GM18907 (cell line): ENCODE data around the gene FASLG.
A peak's percentile ranks its signal among the peaks of the same experiment; 100 is the strongest.
"Not testable (repeated sequence)": the region's sequence is repeated elsewhere in the genome, so short reads cannot be mapped to it uniquely, and the experiment has no call there.

ENCODE experiments used
- ATAC-seq: cut with Tn5 transposase; IDR thresholded peaks from one replicate; pipeline ENCODE4 v1.9.1; 2021; ENCODE audit warnings: mild to moderate bottlenecking, moderate library complexity; ENCODE audit not compliant: unreplicated experiment

The FASLG gene

GRCh38 chr1:172679000-172679772 lies 20.3 kb downstream of the FASLG start:
- no peak for ATAC-seq

DNA sequence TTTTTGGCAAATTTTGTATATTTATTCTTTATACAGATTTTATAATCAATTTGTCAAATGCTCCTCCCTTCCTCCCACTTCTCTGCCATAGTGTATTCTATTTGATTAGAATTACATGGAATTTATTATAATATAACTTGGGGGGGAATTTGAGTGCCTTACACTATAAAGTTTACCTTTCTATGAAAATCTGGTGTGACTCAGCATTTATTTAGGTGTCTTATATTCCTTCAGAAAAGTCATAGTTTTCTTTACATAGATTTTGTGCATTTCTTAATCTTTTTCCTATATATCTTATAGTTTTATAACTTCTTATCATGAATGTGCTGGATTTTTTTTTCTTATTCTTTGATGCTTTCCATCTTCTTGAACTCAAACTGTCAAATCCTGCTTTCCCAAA lies 21.3 kb downstream of the FASLG start:
- no peak for ATAC-seq

DNA sequence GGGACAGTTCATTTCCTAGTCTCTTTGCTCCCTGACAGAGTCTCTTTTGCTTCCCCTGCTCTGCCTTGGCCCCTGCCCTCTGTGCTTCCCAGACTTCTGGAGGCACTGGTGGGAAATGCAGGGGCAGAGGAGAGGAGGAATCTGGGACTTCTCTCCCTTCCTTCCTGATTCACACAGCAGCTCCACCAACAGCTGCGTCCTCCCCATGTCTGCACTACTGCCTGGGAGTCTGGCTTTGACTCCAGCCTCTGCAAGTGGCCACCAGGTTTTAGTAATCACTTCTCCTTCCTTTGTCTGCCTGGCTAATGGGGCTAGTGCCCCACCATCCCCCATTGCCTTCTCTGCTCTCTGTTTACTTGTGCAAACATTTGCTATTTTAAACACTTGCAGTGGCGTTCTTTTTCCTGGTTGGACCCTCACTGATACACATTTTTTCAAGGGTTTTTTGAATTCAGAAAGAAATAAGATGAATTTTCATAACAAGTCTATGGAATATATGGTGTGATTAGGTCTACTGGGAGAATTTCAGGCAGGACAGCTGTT lies 21.9 kb downstream of the FASLG start:
- no peak for ATAC-seq

DNA sequence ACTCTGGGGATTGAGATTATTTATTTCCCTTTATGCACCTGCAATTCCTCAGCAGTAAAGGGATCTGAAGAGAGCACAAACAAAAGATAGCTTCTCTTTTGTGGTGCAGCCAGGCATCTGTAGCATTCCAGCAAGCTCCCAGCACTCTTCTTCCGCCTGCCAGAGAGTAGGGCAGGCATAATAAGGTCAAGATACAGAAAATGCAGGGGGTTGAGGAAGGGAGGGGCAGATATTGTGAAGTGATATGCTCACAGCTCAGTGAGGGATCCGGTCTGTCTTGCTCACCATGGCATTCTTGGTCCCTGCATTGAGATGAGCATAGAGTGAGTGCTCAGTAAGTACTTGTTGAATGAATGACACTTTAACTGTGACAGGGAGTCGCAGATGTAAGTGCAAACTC lies 23.9 kb downstream of the FASLG start:
- ATAC-seq = no peak

DNA sequence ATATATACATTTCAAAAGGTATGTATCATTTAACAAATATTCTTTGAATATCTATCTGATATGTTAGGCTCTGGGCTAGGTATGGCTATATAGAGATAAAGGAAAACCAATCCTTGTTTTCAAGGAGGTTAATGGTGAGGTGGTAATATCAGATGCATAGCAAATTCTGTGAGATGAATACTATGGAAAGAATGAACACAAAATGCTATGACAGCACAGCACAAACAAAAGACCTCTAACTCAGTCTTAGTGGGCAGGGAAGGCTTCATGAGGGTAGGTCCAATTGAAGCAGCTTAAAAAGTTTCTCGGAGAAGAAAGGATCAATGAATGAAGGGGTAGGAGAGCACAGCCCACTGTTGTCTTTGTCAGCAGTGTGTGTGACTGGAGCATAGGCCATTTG lies 27.2 kb downstream of the FASLG start:
- no peak for ATAC-seq

GRCh38 chr1:172688428-172689085 lies 29.7 kb downstream of the FASLG start:
- not testable (repeated sequence) for ATAC-seq

GRCh38 chr1:172690925-172691324 lies 32.0 kb downstream of the FASLG start:
- ATAC-seq = not testable (repeated sequence)

- ATAC-seq = no peak
These were observed 38.7 kb downstream of the FASLG start for GRCh38 chr1:172697534-172698002.

- no peak for ATAC-seq
These were observed 39.3 kb downstream of the FASLG start for GRCh38 chr1:172698224-172698623.

GRCh38 chr1:172699111-172699510 lies 40.2 kb downstream of the FASLG start:
- peak; percentile 81 for ATAC-seq

GRCh38 chr1:172699695-172700227 lies 40.9 kb downstream of the FASLG start:
- no peak for ATAC-seq

DNA sequence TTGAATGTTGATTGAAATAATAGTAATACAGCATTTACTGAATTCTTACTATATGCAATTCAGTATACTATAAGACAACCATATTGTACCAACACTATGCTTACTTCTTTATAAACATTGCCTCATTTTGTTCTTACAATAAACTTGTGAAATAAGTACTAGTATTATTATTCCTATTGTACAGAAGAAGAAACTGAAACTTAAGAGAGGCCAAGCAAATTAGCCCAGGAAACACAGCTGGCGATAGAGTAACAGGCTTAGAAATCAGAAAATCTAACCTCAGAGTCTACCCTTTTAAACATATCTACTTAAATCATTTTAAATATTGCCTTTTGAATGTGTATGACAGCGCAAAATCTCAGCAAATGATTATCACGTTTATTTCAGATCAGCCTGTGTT lies 41.7 kb downstream of the FASLG start:
- ATAC-seq = no peak

GRCh38 chr1:172704001-172704400 lies 45.1 kb downstream of the FASLG start:
- ATAC-seq = no peak

DNA sequence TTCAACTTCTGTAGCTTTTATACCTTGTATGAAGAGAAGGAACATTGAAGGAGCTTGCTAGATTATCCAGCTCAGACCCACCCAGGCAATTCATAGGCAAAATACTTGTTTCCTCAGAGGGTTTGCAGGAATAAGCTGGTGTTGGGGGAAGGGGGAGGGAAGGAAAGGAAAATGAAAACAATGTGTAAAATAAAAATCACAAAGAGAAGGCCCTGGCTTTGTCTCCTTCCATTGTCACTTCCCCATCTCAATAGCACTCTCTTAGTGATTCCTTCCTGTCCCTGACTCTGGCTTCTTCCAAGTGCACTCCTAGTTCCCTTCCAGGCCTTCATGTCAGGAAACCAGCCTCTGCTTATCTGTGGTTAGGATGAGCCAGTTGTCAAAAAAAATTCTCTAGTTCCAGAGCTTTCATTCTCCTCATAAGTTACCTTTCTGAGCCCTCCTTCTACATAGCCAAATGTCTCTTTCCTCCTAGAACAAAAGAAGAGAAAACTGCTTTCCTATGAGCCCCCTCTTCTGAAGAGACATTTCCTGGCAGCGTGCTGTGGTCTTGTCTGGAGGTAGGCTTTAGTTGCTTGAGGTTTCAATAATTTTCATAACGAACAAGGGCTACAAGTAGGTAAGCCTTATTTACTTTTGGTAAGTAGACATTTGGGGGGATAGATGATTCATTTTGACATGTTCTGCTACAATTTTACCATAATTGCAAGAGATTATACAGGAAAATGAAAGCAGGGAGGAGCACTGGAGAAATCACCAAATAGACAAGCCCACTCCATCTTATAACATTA lies 45.7 kb downstream of the FASLG start:
- no peak for ATAC-seq

DNA sequence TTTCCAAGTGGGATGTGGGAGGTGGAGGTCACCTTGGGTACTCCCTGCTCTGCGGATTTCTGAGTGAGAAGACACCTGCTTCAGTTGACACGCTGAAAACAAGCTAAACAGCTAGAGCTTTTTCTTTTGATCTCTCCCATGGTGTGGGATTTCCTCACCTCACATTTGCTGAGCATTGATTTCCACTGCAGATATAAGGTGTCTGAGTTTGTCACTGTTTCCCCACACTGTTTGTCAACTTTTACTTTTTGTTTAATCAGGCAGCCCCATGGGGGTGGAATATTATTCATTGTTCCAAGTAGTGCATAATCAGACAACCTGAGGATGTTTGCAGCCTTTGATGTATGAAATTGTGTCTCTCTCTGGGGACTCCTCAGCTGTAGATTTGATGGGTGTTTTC lies 49.5 kb downstream of the FASLG start:
- no peak for ATAC-seq

DNA sequence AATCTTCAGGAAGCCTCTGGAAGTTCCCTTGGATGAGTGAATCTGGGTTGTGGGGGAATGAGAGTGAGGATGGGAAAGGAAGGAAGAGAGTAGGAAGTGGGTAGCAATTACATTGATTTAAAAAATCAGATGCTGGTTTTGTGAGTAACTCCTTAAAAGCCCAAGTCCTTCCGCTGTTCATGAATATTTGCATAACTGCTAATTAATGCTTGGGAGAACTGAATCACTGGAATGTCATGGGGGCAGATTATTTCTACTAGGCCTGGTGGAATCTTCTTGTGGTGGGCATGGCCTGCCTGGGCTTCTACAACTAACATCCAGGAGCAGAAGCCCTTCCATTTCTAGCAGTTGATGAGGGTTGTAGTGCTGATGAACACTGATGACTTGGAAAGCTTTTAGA lies 52.7 kb downstream of the FASLG start:
- no peak for ATAC-seq

- no peak for ATAC-seq
These were observed 54.6 kb downstream of the FASLG start for GRCh38 chr1:172713466-172713865.
